Middle frontal gyrus (tissue), 1 donor: ENCODE measurements around the gene MDK.

Experiments used
- DNase-seq: peaks from one replicate; pipeline ENCODE4 v3.0.0-alpha.2; 2015; ENCODE audit warnings: low spot score; ENCODE audit errors: extremely low spot score

Gene MDK

DNA sequence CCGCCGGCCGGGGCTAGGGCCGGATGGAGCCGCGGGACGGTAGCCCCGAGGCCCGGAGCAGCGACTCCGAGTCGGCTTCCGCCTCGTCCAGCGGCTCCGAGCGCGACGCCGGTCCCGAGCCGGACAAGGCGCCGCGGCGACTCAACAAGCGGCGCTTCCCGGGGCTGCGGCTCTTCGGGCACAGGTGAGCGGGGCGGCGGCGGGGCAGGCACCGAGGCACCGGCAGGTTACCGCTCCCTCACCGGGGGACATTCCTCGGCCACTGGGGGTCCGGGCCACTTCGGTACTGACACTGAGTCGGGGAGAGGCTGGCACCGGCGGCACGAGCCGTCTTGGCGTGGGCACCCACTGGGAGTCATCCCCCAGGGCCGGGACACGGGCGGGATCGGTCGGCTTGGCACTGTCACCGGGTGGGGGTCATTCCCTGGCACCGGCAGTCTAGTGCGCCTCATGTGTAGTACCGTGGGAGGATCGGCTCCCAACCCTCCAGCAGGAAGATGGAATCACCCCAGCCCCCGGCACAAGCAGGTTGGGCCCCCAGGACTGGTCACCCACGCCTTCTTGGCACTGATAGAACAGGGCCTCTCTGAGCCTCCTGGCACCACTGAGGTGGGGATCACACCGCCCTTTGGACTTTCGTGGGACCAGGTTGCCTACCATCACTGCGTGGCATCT lies 33.7 kb upstream of the MDK start:
- no peak for DNase-seq

GRCh38 chr11:46348566-46349401 lies 32.7 kb upstream of the MDK start:
- DNase-seq = no peak

- peak; percentile 30 for DNase-seq
These were observed 30.8 kb upstream of the MDK start for GRCh38 chr11:46350695-46351094.

GRCh38 chr11:46351148-46351547 lies 30.3 kb upstream of the MDK start:
- no peak for DNase-seq

DNA sequence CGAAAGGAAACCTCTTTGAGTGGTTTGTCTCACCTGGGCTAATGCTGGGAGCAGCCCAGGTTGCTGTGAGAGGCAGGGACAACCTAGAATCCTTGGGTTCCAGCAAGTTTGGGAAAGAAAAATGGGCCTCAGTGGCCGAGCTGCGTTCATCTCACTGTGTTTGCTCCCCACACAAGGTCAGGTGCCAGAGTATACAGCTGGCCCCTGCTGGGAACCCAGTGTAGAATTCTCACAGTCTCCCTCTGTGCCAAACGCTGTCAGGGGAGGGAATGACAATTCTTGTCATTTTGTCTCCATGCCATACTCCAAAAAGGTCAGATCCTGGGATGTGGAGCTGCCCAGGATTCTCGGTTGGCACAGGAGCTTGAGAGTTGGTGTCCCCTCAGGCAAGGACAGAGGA lies 29.9 kb upstream of the MDK start:
- no peak for DNase-seq

DNA sequence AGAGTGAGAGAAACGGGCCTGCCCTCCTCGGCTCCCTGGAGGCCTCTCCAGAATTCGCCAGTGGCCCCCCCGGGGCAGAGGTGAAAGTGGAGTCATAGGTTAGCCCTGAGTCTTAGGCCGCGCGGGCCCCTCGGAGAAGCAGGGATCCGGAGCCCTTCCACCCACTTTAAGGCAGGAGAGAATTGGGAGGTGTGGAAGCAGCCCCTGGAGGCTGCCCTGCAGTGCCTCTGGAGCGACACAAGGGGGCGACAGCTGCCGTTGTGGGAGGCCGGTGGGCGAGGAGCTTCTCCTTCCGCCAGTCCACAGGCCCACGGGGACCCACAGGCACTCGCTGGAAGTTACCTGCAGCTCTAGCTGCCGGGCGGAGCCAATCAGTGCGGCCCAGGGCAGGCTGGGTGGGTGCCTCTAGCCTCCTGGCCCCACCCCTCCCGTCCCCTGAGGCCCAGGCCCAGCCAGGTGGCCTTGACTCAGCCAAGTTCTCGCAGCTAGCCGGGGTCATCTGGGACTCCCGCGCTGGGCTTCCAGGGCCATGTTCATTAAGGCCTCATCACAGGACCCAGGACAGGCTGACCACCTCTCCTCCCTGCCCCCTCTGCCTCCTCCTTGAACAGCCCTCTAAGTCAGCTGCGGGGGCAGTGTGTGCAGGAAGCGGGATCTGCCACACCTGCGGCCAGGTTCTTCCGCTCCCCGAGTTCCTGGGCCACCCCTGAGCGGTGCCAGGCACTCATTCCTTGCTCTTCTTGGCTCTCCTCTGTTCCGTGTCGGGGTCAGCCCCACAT lies 29.2 kb upstream of the MDK start:
- DNase-seq = no peak

GRCh38 chr11:46353698-46354097 lies 27.8 kb upstream of the MDK start:
- DNase-seq = peak; percentile 32

GRCh38 chr11:46356924-46357482 lies 24.5 kb upstream of the MDK start:
- DNase-seq = no peak

DNA sequence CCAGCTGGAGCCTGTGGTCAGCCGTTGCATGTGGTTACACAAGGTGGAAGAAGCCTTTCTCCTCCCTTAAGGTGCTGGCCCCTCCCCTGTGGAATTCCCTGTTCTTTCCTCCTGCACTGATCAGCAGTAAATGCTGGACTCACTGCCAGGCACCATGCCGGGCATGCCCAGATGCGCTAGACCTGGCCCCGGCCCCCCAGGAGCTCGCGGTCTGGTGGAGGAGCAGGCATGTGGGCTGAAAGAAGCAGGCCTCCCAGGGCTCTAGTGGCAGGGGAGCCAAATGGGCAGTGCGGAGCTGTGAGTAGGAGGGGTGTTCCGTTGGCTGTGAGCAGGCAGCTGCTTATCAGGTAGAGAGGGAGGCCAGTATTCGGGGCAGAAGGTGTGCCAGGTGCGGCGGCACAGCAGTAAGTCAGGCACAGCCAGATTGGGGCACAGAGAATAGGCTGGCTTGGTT lies 24.0 kb upstream of the MDK start:
- no peak for DNase-seq

DNA sequence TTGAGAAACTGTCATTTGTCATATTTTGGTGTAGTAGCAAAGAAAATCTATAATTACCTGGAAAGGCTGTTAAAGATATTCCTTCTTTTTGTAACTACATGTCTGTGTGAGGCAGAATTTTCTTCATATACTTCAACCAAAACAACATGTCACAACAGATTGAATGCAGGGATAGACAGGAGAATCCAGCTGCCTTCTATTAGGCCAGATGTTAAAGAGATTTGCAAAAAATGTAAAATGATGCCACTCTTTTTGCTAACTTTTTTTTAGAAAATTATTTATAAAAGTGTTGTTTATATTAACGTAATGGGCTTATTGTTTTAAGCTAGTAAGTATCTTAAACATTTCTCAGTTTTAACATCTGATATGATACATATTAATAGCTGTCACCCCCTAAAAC lies 21.5 kb upstream of the MDK start:
- no peak for DNase-seq

GRCh38 chr11:46360878-46361277 lies 20.6 kb upstream of the MDK start:
- no peak for DNase-seq

DNA sequence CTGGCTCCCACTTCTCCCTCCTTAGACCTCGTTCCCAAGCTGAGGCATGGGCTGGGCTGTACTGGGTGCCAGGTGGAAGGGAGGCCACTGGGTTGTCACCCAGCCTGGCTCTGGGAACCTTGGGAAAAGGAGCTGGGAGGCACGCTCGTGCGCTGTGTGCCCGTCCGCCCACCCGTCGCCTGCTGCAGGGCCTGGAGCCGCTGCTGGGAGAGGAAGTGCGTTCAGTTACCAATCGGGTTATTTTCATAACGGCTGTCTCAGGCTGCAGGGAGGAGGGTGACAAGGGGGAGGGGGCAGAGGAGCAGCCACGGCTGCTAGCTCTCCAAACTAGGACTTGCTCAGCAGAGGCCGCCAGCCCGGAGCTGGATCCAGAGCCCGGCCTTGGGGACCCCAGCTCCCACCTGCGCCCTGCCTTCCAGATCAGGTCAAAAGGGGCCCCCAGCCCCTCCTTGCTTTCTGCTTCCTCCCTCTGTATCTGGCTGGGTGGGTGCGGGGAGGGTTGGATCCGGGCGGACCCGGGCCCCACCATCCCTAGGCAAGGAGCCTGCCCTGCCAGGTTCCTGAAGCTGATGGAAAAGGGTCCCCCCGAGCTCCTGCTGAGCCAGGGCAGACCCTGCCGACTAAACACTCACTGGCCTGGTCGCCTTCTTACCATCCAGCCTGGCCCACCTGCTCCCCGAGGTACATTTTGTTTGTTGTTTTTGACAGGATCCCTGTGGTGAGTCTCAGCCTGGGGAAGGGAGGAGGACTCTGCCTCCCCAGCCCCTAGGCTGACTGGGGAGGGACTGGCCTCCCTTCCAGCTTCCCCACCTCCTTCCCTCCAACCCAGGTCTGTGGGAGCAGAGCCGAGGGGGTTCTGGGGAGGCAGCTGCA lies 19.9 kb upstream of the MDK start:
- peak; percentile 56 for DNase-seq

DNA sequence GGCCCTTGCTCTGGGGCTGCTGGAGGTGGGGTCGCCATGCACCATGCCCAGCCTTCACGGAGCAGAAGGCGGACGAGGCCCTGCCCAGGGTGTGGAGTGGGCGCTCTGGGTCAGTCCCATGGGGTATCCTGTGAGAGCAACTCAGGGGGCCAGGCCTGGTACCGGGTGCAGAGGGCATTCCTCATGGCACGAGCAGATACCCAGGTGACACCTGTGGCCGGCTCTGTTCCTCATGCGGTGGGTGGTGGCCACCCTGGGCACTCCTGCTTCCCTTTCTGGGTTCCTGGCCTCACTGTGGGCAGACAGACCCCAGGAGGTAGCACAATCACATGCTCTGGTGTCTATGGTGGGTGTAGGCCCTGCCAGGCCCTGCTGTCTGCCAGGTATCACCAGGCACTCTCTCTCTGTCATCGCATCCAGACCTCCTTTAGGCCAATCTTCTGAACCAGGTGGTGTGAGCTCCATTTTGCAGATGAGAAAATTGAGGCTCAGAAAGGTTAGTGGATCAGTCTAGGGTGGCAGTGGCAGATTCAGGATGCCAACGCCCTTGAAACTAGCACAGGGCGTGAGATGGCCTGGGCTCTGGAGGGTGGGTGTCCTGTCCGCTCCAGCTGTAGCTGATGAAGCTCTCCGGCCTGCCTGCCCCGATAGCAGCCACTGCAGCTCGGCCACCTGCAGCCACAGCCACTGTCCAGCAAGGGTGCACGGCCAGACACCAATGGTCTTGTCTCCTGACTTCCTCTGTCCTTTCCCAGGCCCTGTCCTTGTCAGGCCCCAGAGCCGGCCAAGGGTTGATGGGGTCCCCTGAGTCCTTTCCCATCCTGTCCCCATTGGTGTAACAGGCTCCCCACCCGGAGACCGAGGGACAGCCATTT lies 19.1 kb upstream of the MDK start:
- no peak for DNase-seq

- no peak for DNase-seq
These were observed 18.4 kb upstream of the MDK start for GRCh38 chr11:46363031-46363407.

DNA sequence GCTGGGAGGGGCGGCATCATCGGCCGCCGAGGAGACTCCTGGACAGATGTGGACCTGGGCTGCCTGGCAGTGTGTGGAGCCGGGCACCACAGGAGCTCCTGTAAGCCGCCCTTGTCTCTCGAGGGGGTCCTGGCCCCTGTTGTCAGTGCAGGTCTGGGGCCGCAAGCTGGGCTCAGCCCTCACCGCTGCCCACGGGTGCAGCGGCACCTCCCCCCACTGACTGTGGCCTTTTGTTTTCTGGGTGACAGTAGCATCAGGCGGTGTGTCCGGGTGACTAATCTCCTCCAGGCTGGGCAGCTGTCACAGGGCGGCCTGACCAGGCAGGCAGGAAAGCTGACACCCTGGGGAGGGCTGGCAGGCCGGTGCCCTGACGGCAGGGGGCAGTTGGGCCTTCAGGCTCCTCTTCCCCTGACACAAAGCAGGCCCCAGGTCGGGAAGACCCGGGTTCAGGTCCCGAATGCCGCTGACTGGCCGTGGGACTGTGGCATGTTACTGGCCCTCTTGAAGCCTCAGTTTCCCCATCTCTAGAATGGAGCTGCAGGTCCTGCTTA lies 17.9 kb upstream of the MDK start:
- DNase-seq = peak; percentile 50

DNA sequence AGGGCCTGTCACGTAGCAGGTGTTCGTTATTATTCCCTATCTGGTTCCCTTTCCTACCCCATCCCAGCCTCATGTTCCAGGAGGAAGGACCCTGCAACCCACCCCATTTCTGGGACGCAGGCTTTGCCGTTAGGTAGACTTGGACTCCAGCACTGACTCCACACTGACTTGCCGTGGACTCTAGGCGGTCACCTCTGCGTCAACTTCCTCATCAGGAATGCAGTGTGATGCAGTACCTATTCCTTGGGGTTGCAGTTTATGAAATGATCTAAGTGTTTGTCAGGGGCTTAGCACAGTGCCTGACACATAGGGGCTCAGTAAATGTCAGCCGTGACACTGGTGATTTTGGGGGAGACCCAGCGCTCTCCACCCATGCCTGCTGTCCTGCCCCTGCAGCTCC lies 17.4 kb upstream of the MDK start:
- no peak for DNase-seq

- DNase-seq = no peak
These were observed 16.7 kb upstream of the MDK start for GRCh38 chr11:46364791-46365190.

DNA sequence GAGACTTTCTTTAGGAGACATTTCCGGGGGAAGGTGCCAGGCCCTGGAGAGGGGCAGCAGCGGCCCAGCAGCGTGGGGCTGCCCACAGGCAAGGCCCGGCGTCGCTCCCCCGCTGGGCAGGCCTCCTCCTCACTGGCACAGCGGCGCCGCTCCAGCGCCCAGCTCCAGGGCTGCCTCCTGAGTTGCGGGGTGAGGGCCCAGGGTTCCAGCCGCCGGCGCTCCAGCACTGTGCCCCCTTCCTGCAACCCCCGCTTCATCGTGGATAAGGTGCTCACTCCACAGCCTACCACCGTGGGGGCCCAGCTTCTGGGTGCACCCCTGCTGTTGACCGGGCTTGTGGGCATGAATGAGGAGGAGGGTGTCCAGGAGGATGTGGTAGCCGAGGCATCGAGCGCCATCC lies 15.2 kb upstream of the MDK start:
- no peak for DNase-seq

DNA sequence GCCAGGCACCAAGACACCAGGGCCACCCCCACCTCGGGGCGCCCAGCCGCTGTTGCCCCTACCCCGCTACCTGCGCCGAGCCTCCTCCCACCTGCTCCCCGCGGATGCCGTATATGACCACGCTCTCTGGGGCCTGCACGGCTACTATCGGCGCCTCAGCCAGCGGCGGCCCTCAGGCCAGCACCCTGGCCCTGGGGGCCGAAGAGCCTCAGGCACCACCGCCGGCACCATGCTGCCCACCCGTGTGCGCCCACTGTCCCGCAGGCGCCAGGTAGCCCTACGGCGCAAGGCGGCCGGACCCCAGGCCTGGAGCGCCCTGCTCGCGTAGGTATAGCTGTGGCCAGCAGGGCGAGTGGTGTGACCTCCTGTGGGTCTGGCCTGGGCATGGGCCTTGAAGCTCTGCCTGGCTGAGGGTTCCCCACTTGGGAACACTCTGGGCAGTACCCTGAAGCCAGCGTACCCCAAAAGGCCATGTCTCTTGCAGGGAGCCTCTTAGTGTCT lies 14.8 kb upstream of the MDK start:
- DNase-seq = no peak
